ENCODE measurements around the gene MACROD2. TPM values are rescaled to one million over a fixed set of nuclear protein-coding genes. Genes with fewer than 3 reads are reported as not detected.

The MACROD2 gene
- polyA plus RNA-seq, 1 experiment = 0.47 TPM

GRCh38 chr20:14845199-14846160, 850.2 kb downstream of the MACROD2 start:
- ChIA-PET POLR2A (no interaction called here), CTCF (interaction anchor here (0.7 kb wide), 1 partner anchor 11 kb away, joined by 3 read pairs; no protein-coding TSS in a partner anchor)
- no peak for DNase-seq (ENCODE audit: low read depth)
- Histone ChIP-seq H3K27me3 (ENCODE audit: control insufficient read depth, insufficient read depth, low read length) (no peaks in the 10 kb centered on the region), H3K4me3 (ENCODE audit: low read depth, low read length) (no peak overlapping the region), H3K36me3 (ENCODE audit: control insufficient read depth, insufficient read depth, low read length) (no peaks in the 10 kb centered on the region)
- TF ChIP-seq, protein P1, sequence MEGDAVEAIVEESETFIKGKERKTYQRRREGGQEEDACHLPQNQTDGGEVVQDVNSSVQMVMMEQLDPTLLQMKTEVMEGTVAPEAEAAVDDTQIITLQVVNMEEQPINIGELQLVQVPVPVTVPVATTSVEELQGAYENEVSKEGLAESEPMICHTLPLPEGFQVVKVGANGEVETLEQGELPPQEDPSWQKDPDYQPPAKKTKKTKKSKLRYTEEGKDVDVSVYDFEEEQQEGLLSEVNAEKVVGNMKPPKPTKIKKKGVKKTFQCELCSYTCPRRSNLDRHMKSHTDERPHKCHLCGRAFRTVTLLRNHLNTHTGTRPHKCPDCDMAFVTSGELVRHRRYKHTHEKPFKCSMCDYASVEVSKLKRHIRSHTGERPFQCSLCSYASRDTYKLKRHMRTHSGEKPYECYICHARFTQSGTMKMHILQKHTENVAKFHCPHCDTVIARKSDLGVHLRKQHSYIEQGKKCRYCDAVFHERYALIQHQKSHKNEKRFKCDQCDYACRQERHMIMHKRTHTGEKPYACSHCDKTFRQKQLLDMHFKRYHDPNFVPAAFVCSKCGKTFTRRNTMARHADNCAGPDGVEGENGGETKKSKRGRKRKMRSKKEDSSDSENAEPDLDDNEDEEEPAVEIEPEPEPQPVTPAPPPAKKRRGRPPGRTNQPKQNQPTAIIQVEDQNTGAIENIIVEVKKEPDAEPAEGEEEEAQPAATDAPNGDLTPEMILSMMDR (IDR thresholded peaks at IDR 0.05; ENCODE audit: insufficient read depth, low read depth, low read length) = no peak

DNA sequence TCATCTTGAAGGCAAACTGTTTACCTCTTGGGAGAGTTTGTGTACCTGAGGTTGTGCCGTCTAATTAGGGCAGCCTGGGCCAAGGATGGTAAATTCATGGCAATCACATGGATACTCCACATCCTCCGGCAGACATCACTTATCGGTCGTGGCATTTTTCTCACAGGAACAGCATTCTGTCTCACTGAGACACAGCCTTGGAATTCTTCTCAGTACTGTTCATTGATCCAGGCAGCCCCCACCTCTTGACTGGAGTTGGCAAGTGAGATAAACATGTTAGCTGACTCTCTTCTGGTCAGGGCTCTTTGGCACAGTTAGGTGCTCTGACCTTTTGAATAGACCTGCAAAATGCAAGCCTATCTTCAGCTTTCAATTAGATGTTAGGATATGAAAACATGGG, 853.5 kb downstream of the MACROD2 start:
- CTCF ChIA-PET = no interaction called here
- POLR2A ChIA-PET = no interaction called here
- H3K27me3 ChIP-seq (ENCODE audit: control insufficient read depth, insufficient read depth, low read length) = no peaks in the 10 kb centered on the region
- H3K4me3 ChIP-seq (ENCODE audit: low read depth, low read length) = no peak overlapping the region
- DNase-seq (ENCODE audit: low read depth) = no peak
- H3K36me3 ChIP-seq (ENCODE audit: control insufficient read depth, insufficient read depth, low read length) = no peaks in the 10 kb centered on the region
- TF ChIP-seq, protein P1 (IDR thresholded peaks at IDR 0.05; ENCODE audit: insufficient read depth, low read depth, low read length) = no peak

DNA sequence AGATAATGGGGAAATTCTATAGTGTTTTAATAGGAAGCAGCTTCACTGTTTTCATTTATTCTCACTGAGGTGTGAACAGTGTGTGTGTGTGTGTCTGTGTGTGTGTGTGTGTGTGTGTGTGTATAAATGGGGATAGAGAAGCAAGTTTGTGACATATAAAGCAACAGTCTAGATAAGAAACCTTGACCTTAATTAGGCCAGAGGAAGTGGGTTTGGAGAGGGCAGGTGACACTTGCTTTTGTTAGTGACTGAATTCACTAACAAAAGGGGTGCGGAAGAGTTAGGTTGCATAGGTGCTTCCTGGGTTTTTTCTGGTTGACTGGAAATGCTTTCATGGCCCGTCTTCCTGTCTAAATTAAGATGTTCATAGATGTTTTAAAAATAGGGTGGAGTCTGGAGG, 857.8 kb downstream of the MACROD2 start:
- no peak overlapping the region for H3K4me3 ChIP-seq (ENCODE audit: low read depth, low read length)
- TF ChIP-seq, protein P1 (IDR thresholded peaks at IDR 0.05; ENCODE audit: insufficient read depth, low read depth, low read length) = no peak
- ChIA-PET CTCF (no interaction called here), POLR2A (no interaction called here)
- H3K36me3 ChIP-seq (ENCODE audit: control insufficient read depth, insufficient read depth, low read length) = no peaks in the 10 kb centered on the region
- no peaks in the 10 kb centered on the region for H3K27me3 ChIP-seq (ENCODE audit: control insufficient read depth, insufficient read depth, low read length)
- no peak for DNase-seq (ENCODE audit: low read depth)

GRCh38 chr20:14855171-14855570, 859.9 kb downstream of the MACROD2 start:
- CTCF ChIA-PET = no interaction called here
- no peak for DNase-seq (ENCODE audit: low read depth)
- Histone ChIP-seq H3K27me3 (ENCODE audit: control insufficient read depth, insufficient read depth, low read length) (no peaks in the 10 kb centered on the region), H3K4me3 (ENCODE audit: low read depth, low read length) (no peak overlapping the region), H3K36me3 (ENCODE audit: control insufficient read depth, insufficient read depth, low read length) (no peaks in the 10 kb centered on the region)
- TF ChIP-seq, protein P1 (IDR thresholded peaks at IDR 0.05; ENCODE audit: insufficient read depth, low read depth, low read length) = no peak
- POLR2A ChIA-PET = no interaction called here

GRCh38 chr20:14859627-14860026, 864.3 kb downstream of the MACROD2 start:
- DNase-seq (ENCODE audit: low read depth) = no peak
- Histone ChIP-seq H3K27me3 (ENCODE audit: control insufficient read depth, insufficient read depth, low read length) (no peaks in the 10 kb centered on the region), H3K4me3 (ENCODE audit: low read depth, low read length) (no peak overlapping the region), H3K36me3 (ENCODE audit: control insufficient read depth, insufficient read depth, low read length) (no peaks in the 10 kb centered on the region)
- POLR2A ChIA-PET = no interaction called here
- TF ChIP-seq, protein P1 (IDR thresholded peaks at IDR 0.05; ENCODE audit: insufficient read depth, low read depth, low read length) = no peak
- CTCF ChIA-PET = no interaction called here

Measured in BJ (cell line).